Choroid plexus epithelial cell (primary cell): ENCODE measurements around the gene C11orf87.

Experiments
- DNase-seq: peaks from one replicate; pipeline ENCODE4 v3.0.0-alpha.2; 2010; ENCODE audit warnings: low read depth
- H3K4me3 ChIP-seq: 2 replicates; pipeline ENCODE4 v1.5.1; 2011; ENCODE audit warnings: low read depth, mild to moderate bottlenecking, control low read depth, low read length, moderate library complexity
- TF ChIP-seq, protein P1 (sequence below): conservative IDR thresholded peaks from 2 replicates; pipeline ENCODE4 v1.5.1; 2011; ENCODE audit warnings: low read depth, mild to moderate bottlenecking, control low read depth, inconsistent platforms, low read length, moderate library complexity

Gene C11orf87

DNA sequence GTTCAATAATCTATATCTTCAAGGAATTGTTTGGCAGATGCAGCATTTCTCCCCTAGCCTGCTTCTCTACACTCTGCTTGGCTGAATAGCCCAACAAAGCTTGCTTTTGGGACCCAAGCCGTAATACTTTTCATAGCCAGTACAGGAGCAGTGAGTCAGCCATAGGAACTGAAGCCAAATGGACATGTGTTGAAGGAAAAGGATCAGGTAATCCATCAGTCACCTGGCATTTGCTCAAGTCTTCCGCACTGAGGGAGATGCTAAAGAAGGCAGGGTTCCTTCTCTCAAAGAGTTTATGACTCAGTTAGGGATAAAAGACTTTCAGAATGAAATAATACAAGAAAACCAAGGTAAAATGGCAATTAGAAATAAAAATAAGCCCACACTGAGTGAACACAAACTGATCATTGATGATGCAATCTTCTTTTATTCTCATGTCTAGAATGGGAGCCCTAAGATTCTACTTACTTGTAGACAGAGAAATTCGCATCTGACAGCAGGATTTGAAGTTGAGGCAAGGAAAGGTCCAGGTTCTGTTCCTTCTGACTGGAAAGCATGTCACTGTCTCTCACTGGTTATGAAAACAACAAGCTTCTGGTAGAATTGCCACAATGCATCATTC, 13.2 kb downstream of the C11orf87 start:
- TF ChIP-seq, protein P1, sequence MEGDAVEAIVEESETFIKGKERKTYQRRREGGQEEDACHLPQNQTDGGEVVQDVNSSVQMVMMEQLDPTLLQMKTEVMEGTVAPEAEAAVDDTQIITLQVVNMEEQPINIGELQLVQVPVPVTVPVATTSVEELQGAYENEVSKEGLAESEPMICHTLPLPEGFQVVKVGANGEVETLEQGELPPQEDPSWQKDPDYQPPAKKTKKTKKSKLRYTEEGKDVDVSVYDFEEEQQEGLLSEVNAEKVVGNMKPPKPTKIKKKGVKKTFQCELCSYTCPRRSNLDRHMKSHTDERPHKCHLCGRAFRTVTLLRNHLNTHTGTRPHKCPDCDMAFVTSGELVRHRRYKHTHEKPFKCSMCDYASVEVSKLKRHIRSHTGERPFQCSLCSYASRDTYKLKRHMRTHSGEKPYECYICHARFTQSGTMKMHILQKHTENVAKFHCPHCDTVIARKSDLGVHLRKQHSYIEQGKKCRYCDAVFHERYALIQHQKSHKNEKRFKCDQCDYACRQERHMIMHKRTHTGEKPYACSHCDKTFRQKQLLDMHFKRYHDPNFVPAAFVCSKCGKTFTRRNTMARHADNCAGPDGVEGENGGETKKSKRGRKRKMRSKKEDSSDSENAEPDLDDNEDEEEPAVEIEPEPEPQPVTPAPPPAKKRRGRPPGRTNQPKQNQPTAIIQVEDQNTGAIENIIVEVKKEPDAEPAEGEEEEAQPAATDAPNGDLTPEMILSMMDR, result no peak
- DNase-seq, result no peak
- no peak overlapping the region for H3K4me3 ChIP-seq

DNA sequence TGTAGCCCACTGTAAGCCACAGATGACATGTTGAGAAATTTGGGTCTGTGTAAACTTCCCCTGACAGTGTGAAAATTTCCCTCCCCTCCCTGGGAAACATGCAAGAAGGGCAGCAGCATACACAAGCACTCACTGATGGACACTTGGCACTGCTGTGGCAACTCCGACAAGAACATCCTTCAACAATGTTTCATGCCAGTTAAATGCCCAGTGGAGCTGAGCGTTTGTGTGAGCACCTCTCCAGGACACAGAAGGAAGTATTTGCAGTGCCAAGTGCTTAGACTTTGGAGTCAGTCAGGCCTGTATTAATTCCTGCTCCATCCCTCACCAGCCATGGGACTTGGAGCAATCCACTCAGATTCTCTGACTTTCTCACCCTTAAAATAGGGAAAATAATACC, 17.7 kb downstream of the C11orf87 start:
- TF ChIP-seq, protein P1, result no peak
- DNase-seq, result no peak
- H3K4me3 ChIP-seq, result no peak overlapping the region

DNA sequence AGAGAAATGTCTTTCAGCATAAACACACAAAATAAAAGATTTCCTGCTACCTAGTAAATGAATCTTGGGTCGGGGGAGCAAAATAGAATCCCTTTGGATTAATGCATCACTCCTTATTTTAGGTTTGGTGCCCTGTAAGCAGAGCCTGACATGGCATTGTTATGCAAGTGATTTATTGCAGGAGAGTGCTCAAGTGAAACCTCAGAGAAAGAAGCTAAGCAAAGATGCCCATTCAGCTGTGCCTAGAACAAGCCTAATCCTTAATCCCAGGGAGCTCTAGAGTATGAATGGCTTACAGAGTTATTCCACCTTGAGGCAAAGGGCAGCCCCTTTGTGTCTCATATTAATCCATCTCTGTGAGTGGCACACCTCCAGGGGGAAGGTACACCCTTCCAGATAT, 21.1 kb downstream of the C11orf87 start:
- H3K4me3 ChIP-seq, result no peak overlapping the region
- TF ChIP-seq, protein P1, result no peak
- no peak for DNase-seq

DNA sequence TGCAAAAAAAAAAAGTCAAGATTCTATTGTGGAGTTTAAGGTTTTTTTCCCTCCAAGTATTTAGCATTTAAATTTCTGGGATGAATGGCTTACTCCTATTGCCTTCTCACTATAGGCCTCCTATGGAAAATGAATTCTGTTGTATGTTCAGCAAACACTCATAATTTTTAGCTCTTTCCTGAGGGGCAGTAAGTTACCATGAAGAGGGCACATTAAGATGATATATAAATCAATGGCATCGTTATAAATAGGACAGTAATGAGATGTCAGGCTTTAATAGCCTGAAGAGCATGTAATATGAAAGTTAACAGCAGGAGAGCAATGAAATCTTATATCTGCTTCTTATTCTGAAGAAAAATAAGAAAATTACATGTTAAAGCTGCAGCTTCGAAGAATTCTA, 32.9 kb downstream of the C11orf87 start:
- H3K4me3 ChIP-seq, result no peak overlapping the region
- no peak for DNase-seq
- TF ChIP-seq, protein P1, result no peak
